HCT116 (cell line): ENCODE measurements around the gene TPO. TPM values are rescaled to one million over a fixed set of nuclear protein-coding genes. Genes with fewer than 3 reads are reported as not detected.

ENCODE experiments used
- ATAC-seq: fragments of 200-7000 bp; cut with Tn5 transposase; 2 replicates; pipeline ENCODE4 v1.9.1; 2020; ENCODE audit warnings: mild to moderate bottlenecking, moderate library complexity
- BruUV-seq: library from RNA; stranded (reverse); fragments of 400-500 nt; replicated peaks from 2 replicates; lab custom pipeline; 2021; lab: Mats Ljungman, UMichigan
- CTCF ChIA-PET: fragments of 300-600 bp; sonication (Branson Sonifier 250); formaldehyde crosslinking; loops from one replicate; lab custom pipeline; 2021; ENCODE audit warnings: antibody characterized with exemption; lab: Charles Lee
- POLR2A ChIA-PET: fragments of 300-600, 350-600 bp; sonication (Branson Sonifier 250); formaldehyde crosslinking; loops from one replicate; lab custom pipeline; 2021; ENCODE audit warnings: antibody characterized with exemption; lab: Charles Lee
- RAD21 ChIA-PET, 2 experiments: fragments of 300-600 bp; sonication (Branson Sonifier 250); formaldehyde crosslinking; loops; one replicate each; lab custom pipeline; 2023; ENCODE audit warnings: low total read pairs in 2 of 2; ENCODE audit not compliant: uncharacterized antibody in 2 of 2, unreplicated experiment in 2 of 2, low non-redundant PET in 1 of 2; lab: Charles Lee
- DNase-seq: peaks from one replicate; pipeline ENCODE4 v3.0.0-alpha.2; 2010; ENCODE audit warnings: low read depth, low spot score
- H2AFZ ChIP-seq: fragments of 200-600 bp; shearing (Covaris generic), sonication (generic); 2 replicates; pipeline ENCODE4 v1.6.1; 2017; ENCODE audit warnings: low read depth, mixed run types, mixed read lengths, antibody characterized with exemption, low read length; ENCODE audit not compliant: poor library complexity, severe bottlenecking
- H3K27ac ChIP-seq: 2 replicates; pipeline ENCODE4 v1.5.1; 2012; ENCODE audit warnings: low read depth, low read length
- H3K27me3 ChIP-seq: fragments of 200-600 bp; sonication (generic); 2 replicates; pipeline ENCODE4 v1.6.1; 2016; ENCODE audit warnings: mixed run types, low read length, mixed read lengths; ENCODE audit not compliant: insufficient read depth
- H3K36me3 ChIP-seq, 2 experiments: fragments of 200-500 bp in 1 of 2; fragments of 200-600 bp in 1 of 2; sonication (Bioruptor generic) in 1 of 2; sonication (generic) in 1 of 2; 2 replicates each; pipeline versions ENCODE4 v1.5.1 to v1.6.1; 2014 to 2016; ENCODE audit warnings: low read length in 2 of 2, inconsistent platforms in 1 of 2, mixed read lengths in 1 of 2, mixed run types in 1 of 2; ENCODE audit not compliant: insufficient read depth in 2 of 2, control insufficient read depth in 1 of 2
- H3K4me1 ChIP-seq, 2 experiments: fragments of 200-600 bp in 1 of 2; sonication (generic) in 1 of 2; 2 replicates each; pipeline versions ENCODE4 v1.5.1 to v1.6.1; 2012 to 2017; ENCODE audit warnings: low read length in 2 of 2, inconsistent platforms in 1 of 2, mild to moderate bottlenecking in 1 of 2, mixed read lengths in 1 of 2, mixed run types in 1 of 2, moderate library complexity in 1 of 2; ENCODE audit not compliant: insufficient read depth in 2 of 2, control insufficient read depth in 1 of 2
- H3K4me2 ChIP-seq: fragments of 200-600 bp; sonication (generic); 2 replicates; pipeline ENCODE4 v1.6.1; 2017; ENCODE audit warnings: mixed run types, low read length, mixed read lengths
- H3K4me3 ChIP-seq, 2 experiments: fragments of 200-600 bp in 1 of 2; sonication (generic) in 1 of 2; replicated peaks in 1 of 2; 2 replicates each; pipeline ENCODE4 v1.5.1; 2011 to 2016; ENCODE audit warnings: low read length in 2 of 2, control low read depth in 1 of 2, low read depth in 1 of 2, mild to moderate bottlenecking in 1 of 2, mixed read lengths in 1 of 2, mixed run types in 1 of 2
- H3K79me2 ChIP-seq: fragments of 200-600 bp; sonication (generic); 2 replicates; pipeline ENCODE4 v1.6.1; 2017; ENCODE audit warnings: mild to moderate bottlenecking, mixed run types, low read length, moderate library complexity, mixed read lengths; ENCODE audit not compliant: insufficient read depth
- H3K9ac ChIP-seq: fragments of 200-600 bp; sonication (generic); 2 replicates; pipeline ENCODE4 v1.6.1; 2016; ENCODE audit warnings: low read length, mixed read lengths
- H3K9me2 ChIP-seq: fragments of 200-600 bp; sonication (generic), shearing (Covaris generic); 2 replicates; pipeline ENCODE4 v1.6.1; 2017; ENCODE audit warnings: mixed run types, mild to moderate bottlenecking, moderate library complexity; ENCODE audit not compliant: insufficient read depth
- H3K9me3 ChIP-seq, 2 experiments: fragments of 200-500 bp in 1 of 2; fragments of 200-600 bp in 1 of 2; sonication (Bioruptor generic) in 1 of 2; sonication (generic) in 1 of 2; 2 replicates each; pipeline ENCODE4 v1.6.1; 2014 to 2017; ENCODE audit warnings: low read length in 2 of 2, mixed read lengths in 2 of 2, inconsistent platforms in 1 of 2, low read depth in 1 of 2, mild to moderate bottlenecking in 1 of 2, mixed run types in 1 of 2, moderate library complexity in 1 of 2; ENCODE audit not compliant: control insufficient read depth in 1 of 2, insufficient read depth in 1 of 2
- H4K20me1 ChIP-seq: fragments of 200-600 bp; sonication (generic), shearing (Covaris generic); 2 replicates; pipeline ENCODE4 v1.6.1; 2017; ENCODE audit warnings: mixed run types, mild to moderate bottlenecking, moderate library complexity; ENCODE audit not compliant: insufficient read depth
- CBX3 ChIP-seq: IDR thresholded peaks from 2 replicates; pipeline ENCODE4 v1.6.1; 2012; ENCODE audit warnings: low read depth
- CTCF ChIP-seq, 3 experiments: fragments of 200-600 bp in 1 of 3; sonication (generic) in 1 of 3; IDR thresholded peaks in 2 of 3; conservative IDR thresholded peaks in 1 of 3; 2 replicates each; pipeline ENCODE4 v1.5.1; 2012 to 2017; ENCODE audit warnings: low read depth in 2 of 3, low read length in 2 of 3, antibody characterized with exemption in 1 of 3, borderline replicate concordance in 1 of 3, control low read depth in 1 of 3, mild to moderate bottlenecking in 1 of 3, mixed read lengths in 1 of 3, mixed run types in 1 of 3, moderate library complexity in 1 of 3; ENCODE audit not compliant: insufficient read depth in 1 of 3
- ELF1 ChIP-seq: IDR thresholded peaks from 2 replicates; pipeline ENCODE4 v1.6.1; 2012; ENCODE audit warnings: low read depth, borderline replicate concordance
- EZH2 ChIP-seq: fragments of 200-600 bp; sonication (generic); IDR thresholded peaks from 2 replicates; pipeline ENCODE4 v1.6.1; 2017; ENCODE audit warnings: antibody characterized with exemption, mixed run types
- FOSL1 ChIP-seq: IDR thresholded peaks from 2 replicates; pipeline ENCODE4 v1.6.1; 2012; ENCODE audit warnings: low read depth
- JUND ChIP-seq: IDR thresholded peaks from 2 replicates; pipeline ENCODE4 v1.6.1; 2012
- SP1 ChIP-seq: IDR thresholded peaks from 2 replicates; pipeline ENCODE4 v1.6.1; 2012; ENCODE audit warnings: low read depth
- YY1 ChIP-seq: IDR thresholded peaks from 2 replicates; pipeline ENCODE4 v1.6.1; 2011; ENCODE audit warnings: low read length, low read depth, moderate library complexity, mild to moderate bottlenecking; ENCODE audit not compliant: insufficient replicate concordance; ENCODE audit errors: extremely low read depth
- ZFX ChIP-seq: fragments of 450-650 bp; IDR thresholded peaks from 2 replicates; pipeline ENCODE4 v1.6.1; 2017
- intact Hi-C: fragments of 100-400 bp; cut with micrococcal nuclease; formaldehyde crosslinking; loops from 2 replicates; pipeline ENCODE4 v1.10.0; 2022
- total RNA-seq: library from RNA; stranded (reverse); gene quantifications from one replicate; pipeline ENCODE4 v1.2.1, GENCODE V29; 2021; ENCODE audit not compliant: unreplicated experiment
- TF ChIP-seq, protein P1 (sequence below): IDR thresholded peaks from 2 replicates; pipeline ENCODE4 v1.6.1; 2012; ENCODE audit warnings: low read depth
- TF ChIP-seq, protein P2 (sequence below): IDR thresholded peaks from 2 replicates; pipeline ENCODE4 v1.6.1; 2012

The TPO gene
- total RNA-seq, 1 experiment from 2014 or later: not detected

DNA sequence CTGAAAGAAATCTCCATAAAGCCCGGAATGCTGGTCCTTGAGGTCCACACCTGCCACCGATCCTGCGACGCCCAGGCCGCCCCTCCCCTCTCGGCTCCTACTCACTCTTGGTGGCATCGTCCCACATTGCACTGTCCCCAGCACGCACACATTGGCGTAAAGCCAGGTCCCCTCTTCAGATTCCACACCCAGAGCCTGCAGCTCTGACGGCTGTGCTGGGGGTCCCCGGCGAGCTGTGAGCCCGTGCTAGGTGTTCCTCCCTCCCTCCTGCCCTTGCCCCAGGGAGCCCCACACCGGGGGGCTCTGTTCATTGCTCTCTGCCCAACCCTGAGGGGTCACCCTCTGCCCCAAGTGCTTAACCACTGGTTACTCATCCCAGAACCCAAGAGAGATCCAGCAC lies 8.5 kb downstream of the TPO start:
- no peak for TF ChIP-seq ELF1
- TF ChIP-seq ZFX: no peak
- TF ChIP-seq CTCF (IDR thresholded peaks at IDR 0.05 in 2 of 3, conservative IDR thresholded peaks at IDR 0.05 in 1 of 3; ENCODE audit: borderline replicate concordance in 1 of 3, insufficient read depth in 1 of 3, low read depth in 2 of 3, low read length in 2 of 3): no peak
- no peak for TF ChIP-seq SP1
- TF ChIP-seq JUND: no peak
- TF ChIP-seq CBX3: no peak
- TF ChIP-seq, protein P1, sequence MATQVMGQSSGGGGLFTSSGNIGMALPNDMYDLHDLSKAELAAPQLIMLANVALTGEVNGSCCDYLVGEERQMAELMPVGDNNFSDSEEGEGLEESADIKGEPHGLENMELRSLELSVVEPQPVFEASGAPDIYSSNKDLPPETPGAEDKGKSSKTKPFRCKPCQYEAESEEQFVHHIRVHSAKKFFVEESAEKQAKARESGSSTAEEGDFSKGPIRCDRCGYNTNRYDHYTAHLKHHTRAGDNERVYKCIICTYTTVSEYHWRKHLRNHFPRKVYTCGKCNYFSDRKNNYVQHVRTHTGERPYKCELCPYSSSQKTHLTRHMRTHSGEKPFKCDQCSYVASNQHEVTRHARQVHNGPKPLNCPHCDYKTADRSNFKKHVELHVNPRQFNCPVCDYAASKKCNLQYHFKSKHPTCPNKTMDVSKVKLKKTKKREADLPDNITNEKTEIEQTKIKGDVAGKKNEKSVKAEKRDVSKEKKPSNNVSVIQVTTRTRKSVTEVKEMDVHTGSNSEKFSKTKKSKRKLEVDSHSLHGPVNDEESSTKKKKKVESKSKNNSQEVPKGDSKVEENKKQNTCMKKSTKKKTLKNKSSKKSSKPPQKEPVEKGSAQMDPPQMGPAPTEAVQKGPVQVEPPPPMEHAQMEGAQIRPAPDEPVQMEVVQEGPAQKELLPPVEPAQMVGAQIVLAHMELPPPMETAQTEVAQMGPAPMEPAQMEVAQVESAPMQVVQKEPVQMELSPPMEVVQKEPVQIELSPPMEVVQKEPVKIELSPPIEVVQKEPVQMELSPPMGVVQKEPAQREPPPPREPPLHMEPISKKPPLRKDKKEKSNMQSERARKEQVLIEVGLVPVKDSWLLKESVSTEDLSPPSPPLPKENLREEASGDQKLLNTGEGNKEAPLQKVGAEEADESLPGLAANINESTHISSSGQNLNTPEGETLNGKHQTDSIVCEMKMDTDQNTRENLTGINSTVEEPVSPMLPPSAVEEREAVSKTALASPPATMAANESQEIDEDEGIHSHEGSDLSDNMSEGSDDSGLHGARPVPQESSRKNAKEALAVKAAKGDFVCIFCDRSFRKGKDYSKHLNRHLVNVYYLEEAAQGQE: no peak
- TF ChIP-seq YY1: no peak
- TF ChIP-seq, protein P2, sequence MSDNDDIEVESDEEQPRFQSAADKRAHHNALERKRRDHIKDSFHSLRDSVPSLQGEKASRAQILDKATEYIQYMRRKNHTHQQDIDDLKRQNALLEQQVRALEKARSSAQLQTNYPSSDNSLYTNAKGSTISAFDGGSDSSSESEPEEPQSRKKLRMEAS: no peak
- TF ChIP-seq EZH2: no peak
- no peak for TF ChIP-seq FOSL1
- TF ChIP-seq, all 23 proteins: peak for 0
- intact Hi-C loops: no loop called here
- Histone ChIP-seq H3K9me2 (no peaks in the 10 kb centered on the region), H3K4me1 (no peaks in the 10 kb centered on the region), H4K20me1 (no peaks in the 10 kb centered on the region), H3K4me3 (no peak overlapping the region), H3K36me3 (no peaks in the 10 kb centered on the region), H3K27me3 (peaks cover 34% of the 10 kb centered on the region), H3K4me2 (no peak overlapping the region), H3K27ac (no peak overlapping the region), H3K79me2 (no peaks in the 10 kb centered on the region), H3K9me3 (no peaks in the 10 kb centered on the region), H2AFZ (no peak overlapping the region), H3K9ac (no peak overlapping the region)
- DNase-seq (no peak), ATAC-seq (no peak)
- ChIA-PET RAD21 (no interaction called here), CTCF (no interaction called here), POLR2A (no interaction called here)
- no TSS peak for BruUV-seq
